LNCaP clone FGC (cell line): ENCODE results near the gene FANCB.

Source experiments
- DNase-seq: peaks from one replicate; pipeline ENCODE4 v3.0.0-alpha.2; 2011; ENCODE audit warnings: low read depth
- H3K4me3 ChIP-seq: 2 replicates; pipeline ENCODE4 v1.5.1; 2011; ENCODE audit warnings: mild to moderate bottlenecking, low read depth, low read length, control low read depth
- TF ChIP-seq, protein P1 (sequence below): IDR thresholded peaks from 2 replicates; pipeline ENCODE4 v1.5.1; 2012; ENCODE audit warnings: mild to moderate bottlenecking; ENCODE audit not compliant: control insufficient read depth, insufficient read depth; ENCODE audit errors: extremely low read depth

Gene FANCB

DNA sequence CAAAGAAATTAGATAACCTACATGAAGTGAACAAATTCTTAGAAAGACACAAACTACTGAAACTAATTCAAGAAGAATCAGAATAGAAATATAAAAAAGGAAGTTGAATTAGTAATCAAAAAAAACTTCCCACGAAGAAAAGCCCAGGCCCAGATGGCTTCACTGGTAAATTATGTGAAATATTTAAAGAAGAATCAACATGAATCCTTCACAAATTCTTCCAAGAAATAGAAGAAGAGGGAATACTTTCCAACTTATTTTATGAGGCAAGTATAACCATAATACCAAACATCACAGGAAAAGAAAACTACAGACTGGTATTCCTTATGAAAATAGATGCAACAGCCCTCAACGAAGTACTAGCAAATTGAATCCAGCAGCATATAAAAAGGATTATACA, 31.0 kb upstream of the FANCB start:
- no peak for DNase-seq
- H3K4me3 ChIP-seq = no peak overlapping the region
- TF ChIP-seq, protein P1, sequence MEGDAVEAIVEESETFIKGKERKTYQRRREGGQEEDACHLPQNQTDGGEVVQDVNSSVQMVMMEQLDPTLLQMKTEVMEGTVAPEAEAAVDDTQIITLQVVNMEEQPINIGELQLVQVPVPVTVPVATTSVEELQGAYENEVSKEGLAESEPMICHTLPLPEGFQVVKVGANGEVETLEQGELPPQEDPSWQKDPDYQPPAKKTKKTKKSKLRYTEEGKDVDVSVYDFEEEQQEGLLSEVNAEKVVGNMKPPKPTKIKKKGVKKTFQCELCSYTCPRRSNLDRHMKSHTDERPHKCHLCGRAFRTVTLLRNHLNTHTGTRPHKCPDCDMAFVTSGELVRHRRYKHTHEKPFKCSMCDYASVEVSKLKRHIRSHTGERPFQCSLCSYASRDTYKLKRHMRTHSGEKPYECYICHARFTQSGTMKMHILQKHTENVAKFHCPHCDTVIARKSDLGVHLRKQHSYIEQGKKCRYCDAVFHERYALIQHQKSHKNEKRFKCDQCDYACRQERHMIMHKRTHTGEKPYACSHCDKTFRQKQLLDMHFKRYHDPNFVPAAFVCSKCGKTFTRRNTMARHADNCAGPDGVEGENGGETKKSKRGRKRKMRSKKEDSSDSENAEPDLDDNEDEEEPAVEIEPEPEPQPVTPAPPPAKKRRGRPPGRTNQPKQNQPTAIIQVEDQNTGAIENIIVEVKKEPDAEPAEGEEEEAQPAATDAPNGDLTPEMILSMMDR = no peak

DNA sequence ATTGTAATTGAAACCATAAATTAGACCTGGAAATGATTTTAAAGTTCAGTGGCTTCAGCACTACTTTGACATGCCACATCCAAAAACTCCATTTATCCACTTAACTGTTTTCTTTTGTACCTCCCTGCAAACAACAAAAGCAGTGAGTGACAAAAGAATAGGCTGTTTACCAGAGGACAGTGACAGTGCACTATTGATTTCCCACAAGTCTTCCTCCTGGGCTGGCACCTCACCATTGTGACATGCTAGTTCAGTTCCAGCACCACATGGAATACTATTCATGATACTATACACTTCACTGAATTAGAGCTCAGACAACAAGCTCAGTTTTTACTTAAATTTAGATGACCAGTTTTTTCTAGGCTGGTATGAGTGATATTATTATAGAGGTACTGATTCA, 29.7 kb upstream of the FANCB start:
- TF ChIP-seq, protein P1 = no peak
- DNase-seq = no peak
- H3K4me3 ChIP-seq = no peak overlapping the region

DNA sequence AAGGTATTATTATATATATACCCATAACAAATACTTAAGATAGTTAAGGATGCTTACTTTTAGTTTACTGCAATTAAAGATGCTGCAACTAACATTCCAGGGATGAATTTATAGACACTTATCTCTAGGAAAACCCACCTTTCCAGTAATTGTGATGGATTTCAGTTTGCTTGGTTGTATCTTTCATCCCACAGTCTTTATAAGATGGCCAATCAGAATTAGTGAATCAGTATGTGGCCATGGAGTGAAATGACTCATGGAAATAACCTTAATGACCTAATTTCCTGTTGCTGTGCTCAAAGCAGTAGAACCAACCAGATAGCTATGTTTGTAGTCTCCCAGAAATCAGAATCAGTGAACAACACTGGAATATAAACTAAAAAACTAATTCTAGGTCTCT, 26.7 kb upstream of the FANCB start:
- TF ChIP-seq, protein P1 = no peak
- H3K4me3 ChIP-seq = no peak overlapping the region
- no peak for DNase-seq

DNA sequence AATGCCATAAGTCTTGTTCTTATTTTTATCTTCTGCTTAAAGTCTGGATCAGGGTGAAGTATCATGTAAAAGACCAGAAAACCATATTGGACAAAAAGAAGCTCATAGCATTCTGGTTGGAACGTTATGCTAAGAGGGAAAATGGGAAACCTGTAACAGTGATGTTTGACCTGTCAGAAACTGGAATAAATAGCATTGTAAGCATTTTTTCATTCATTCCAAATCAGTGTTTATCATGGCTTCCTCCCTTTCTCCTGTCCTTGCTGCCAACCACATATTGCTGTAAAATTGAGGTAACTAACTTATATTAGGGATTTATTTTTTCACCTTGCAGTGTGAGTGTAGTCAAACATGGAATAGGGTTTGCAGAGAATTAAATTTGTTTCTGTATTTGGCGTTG, 24.2 kb upstream of the FANCB start:
- DNase-seq = no peak
- no peak overlapping the region for H3K4me3 ChIP-seq
- TF ChIP-seq, protein P1 = no peak

DNA sequence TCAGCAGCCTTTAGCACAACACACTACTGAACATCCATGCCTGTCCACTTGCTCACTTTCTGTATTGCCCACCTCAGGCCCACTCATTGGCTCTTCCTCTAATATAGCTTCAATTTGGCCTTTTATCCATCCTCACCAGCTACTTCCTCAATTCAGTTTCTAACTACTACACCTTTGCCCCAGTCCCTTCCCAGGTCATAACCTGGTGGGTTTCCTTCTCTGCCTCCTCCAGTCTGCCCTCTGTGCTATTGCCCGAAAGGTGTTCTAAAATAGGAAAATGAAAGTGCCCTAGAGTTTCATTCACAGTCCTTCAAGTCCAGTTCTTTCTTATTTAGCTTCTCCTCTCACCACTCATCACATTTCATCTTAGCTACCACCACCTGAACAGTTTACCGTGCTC, 23.4 kb upstream of the FANCB start:
- no peak overlapping the region for H3K4me3 ChIP-seq
- no peak for DNase-seq
- TF ChIP-seq, protein P1 = no peak

DNA sequence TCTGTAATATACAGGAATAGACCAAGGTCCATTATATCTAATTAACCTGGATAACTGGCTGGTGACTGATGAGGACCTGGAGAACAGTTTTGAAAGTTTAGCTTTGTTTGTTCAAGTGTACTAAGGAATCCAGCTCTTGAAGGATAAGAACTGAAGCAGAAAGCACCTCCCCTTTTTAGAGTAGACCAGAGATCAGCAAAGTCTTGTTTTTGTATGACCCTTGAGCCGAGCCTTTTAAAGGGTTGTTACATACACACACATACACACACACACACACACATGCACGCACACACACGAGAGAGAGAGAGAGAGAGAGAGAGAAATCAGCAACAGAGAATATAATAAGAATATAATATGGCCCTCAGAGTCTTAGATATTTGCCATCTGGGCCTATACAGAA, 13.4 kb upstream of the FANCB start:
- TF ChIP-seq, protein P1 = no peak
- no peak overlapping the region for H3K4me3 ChIP-seq
- DNase-seq = no peak

DNA sequence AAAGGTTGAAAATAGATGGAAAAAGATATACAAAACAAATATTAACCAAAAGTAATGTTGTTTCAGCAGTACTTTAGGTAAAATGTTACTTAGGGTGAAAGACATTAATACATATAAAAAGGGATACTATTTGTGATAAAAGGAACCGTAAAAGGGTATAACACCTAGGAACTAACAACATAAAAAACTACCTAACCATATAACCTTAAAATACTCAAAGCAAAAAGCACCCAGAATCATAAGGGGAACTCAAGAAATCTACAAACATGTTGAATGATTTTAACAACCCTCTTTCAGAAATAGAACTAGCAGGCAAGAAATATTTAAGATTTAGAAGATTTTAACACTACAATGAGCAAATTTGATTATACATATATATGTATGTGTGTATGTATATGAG, 11.8 kb upstream of the FANCB start:
- no peak for DNase-seq
- H3K4me3 ChIP-seq = no peak overlapping the region
- TF ChIP-seq, protein P1 = no peak
